HEK293T (cell line): ENCODE results near the gene PI16.

Experiments
- CTCF ChIA-PET: fragments of 350-600 bp; formaldehyde crosslinking; extraction: SDS; loops from one replicate; lab custom pipeline; 2021; ENCODE audit warnings: antibody characterized with exemption, inconsistent platforms; lab: Yijun Ruan, JAX
- POLR2A ChIA-PET: fragments of 350-600 bp; formaldehyde crosslinking; extraction: SDS; loops from one replicate; lab custom pipeline; 2020; ENCODE audit warnings: antibody characterized with exemption, inconsistent platforms; lab: Yijun Ruan, JAX
- DNase-seq: peaks from one replicate; pipeline ENCODE4 v3.0.0; 2012; ENCODE audit warnings: mixed read lengths; ENCODE audit errors: extremely low spot score
- ARNT ChIP-seq: fragments of 450-650 bp; IDR thresholded peaks from 2 replicates; pipeline ENCODE4 v1.6.1; 2017; ENCODE audit warnings: mild to moderate bottlenecking
- BHLHE40 ChIP-seq: fragments of 450-650 bp; IDR thresholded peaks from 2 replicates; pipeline ENCODE4 v1.6.1; 2016; ENCODE audit warnings: mild to moderate bottlenecking, moderate library complexity, borderline replicate concordance
- CTBP1 ChIP-seq: fragments of 450-650 bp; IDR thresholded peaks from 2 replicates; pipeline ENCODE4 v1.6.1; 2016; ENCODE audit warnings: borderline replicate concordance
- ELF4 ChIP-seq: fragments of 450-650 bp; IDR thresholded peaks from 2 replicates; pipeline ENCODE4 v1.6.1; 2017; ENCODE audit warnings: antibody characterized with exemption
- FOXA1 ChIP-seq: fragments of 450-650 bp; IDR thresholded peaks from 2 replicates; pipeline ENCODE4 v1.6.1; 2016; ENCODE audit warnings: mild to moderate bottlenecking
- FOXK2 ChIP-seq: fragments of 450-650 bp; IDR thresholded peaks from 2 replicates; pipeline ENCODE4 v1.6.1; 2016; ENCODE audit warnings: mild to moderate bottlenecking
- FOXM1 ChIP-seq: fragments of 450-650 bp; IDR thresholded peaks from 2 replicates; pipeline ENCODE4 v1.6.1; 2017; ENCODE audit warnings: mild to moderate bottlenecking, borderline replicate concordance
- HDGF ChIP-seq: fragments of 450-650 bp; IDR thresholded peaks from 2 replicates; pipeline ENCODE4 v1.6.1; 2017; ENCODE audit warnings: antibody characterized with exemption, borderline replicate concordance
- L3MBTL2 ChIP-seq: fragments of 450-650 bp; conservative IDR thresholded peaks from 2 replicates; pipeline ENCODE4 v1.6.1; 2016; ENCODE audit warnings: mild to moderate bottlenecking
- LEF1 ChIP-seq: fragments of 450-650 bp; IDR thresholded peaks from 2 replicates; pipeline ENCODE4 v1.6.1; 2017; ENCODE audit warnings: mild to moderate bottlenecking, borderline replicate concordance
- NFRKB ChIP-seq: fragments of 450-650 bp; IDR thresholded peaks from 2 replicates; pipeline ENCODE4 v1.6.1; 2016; ENCODE audit warnings: mild to moderate bottlenecking, moderate library complexity
- PKNOX1 ChIP-seq: fragments of 450-650 bp; IDR thresholded peaks from 2 replicates; pipeline ENCODE4 v1.6.1; 2016
- SP1 ChIP-seq: fragments of 450-650 bp; IDR thresholded peaks from 2 replicates; pipeline ENCODE4 v1.6.1; 2017
- TARDBP ChIP-seq: fragments of 450-650 bp; IDR thresholded peaks from 2 replicates; pipeline ENCODE4 v1.6.1; 2016
- ZNF384 ChIP-seq: fragments of 450-650 bp; IDR thresholded peaks from 2 replicates; pipeline ENCODE4 v1.6.1; 2016

PI16 gene

GRCh38 chr6:36954262-36954931 is at the start of gene PI16:
PI16 (plus strand) TSS chr6:36954738; CDS start chr6:36954761, 23 bp downstream.
- DNase-seq, result no peak
- TF ChIP-seq LEF1, result no peak
- no peak for TF ChIP-seq ZNF384
- TF ChIP-seq ARNT, result no peak
- TF ChIP-seq L3MBTL2, result no peak
- TF ChIP-seq PKNOX1, result no peak
- no peak for TF ChIP-seq ELF4
- TF ChIP-seq BHLHE40, result no peak
- ChIA-PET CTCF (no interaction called here), POLR2A (interaction anchor here (1.4 to 2.0 kb wide), 2 partner anchors 9 to 12 kb away, joined by 3 to 5 read pairs; no protein-coding TSS in a partner anchor)

GRCh38 chr6:36904851-36905393 is 49.6 kb upstream of the PI16 start:
- no peak for TF ChIP-seq SP1
- TF ChIP-seq ARNT, result no peak
- TF ChIP-seq L3MBTL2, result no peak
- TF ChIP-seq BHLHE40, result no peak
- no peak for TF ChIP-seq ELF4
- TF ChIP-seq PKNOX1, result no peak
- POLR2A ChIA-PET, result interaction anchor here (2.1 kb wide), 1 partner anchor 29 kb away, joined by 4 read pairs; no protein-coding TSS in a partner anchor
- CTCF ChIA-PET, result no interaction called here
- no peak for DNase-seq

GRCh38 chr6:36906539-36907325 is 47.8 kb upstream of the PI16 start:
- ChIA-PET CTCF (no interaction called here), POLR2A (interaction anchor here (2.1 kb wide), 1 partner anchor 31 kb away, joined by 4 read pairs; no protein-coding TSS in a partner anchor)
- no peak for DNase-seq
- TF ChIP-seq LEF1, result no peak
- no peak for TF ChIP-seq ELF4
- TF ChIP-seq FOXA1, result no peak

GRCh38 chr6:36907781-36908180 is 46.8 kb upstream of the PI16 start:
- DNase-seq, result no peak
- ChIA-PET POLR2A (no interaction called here), CTCF (no interaction called here)
- no peak for TF ChIP-seq CTBP1

GRCh38 chr6:36908747-36909146 is 45.8 kb upstream of the PI16 start:
- no peak for DNase-seq
- TF ChIP-seq FOXM1, result no peak
- TF ChIP-seq PKNOX1, result no peak
- no peak for TF ChIP-seq ELF4
- TF ChIP-seq SP1, result no peak
- no peak for TF ChIP-seq HDGF
- TF ChIP-seq NFRKB, result no peak
- TF ChIP-seq ARNT, result no peak
- no peak for TF ChIP-seq LEF1
- TF ChIP-seq BHLHE40, result no peak
- TF ChIP-seq TARDBP, result no peak
- no peak for TF ChIP-seq FOXK2
- TF ChIP-seq ZNF384, result no peak
- TF ChIP-seq L3MBTL2, result no peak
- no peak for TF ChIP-seq CTBP1
- ChIA-PET POLR2A (no interaction called here), CTCF (no interaction called here)

GRCh38 chr6:36912030-36912454 is 42.5 kb upstream of the PI16 start:
- DNase-seq, result no peak
- ChIA-PET POLR2A (no interaction called here), CTCF (no interaction called here)
- no peak for TF ChIP-seq PKNOX1
- no peak for TF ChIP-seq TARDBP
